H9 (cell line): Measurements from ENCODE around the gene CABP4. TPM values are rescaled to one million over a fixed set of nuclear protein-coding genes. Genes with fewer than 3 reads are reported as not detected.

Experiments used
- DNase-seq: peaks from one replicate; pipeline ENCODE4 v3.0.0-alpha.2; 2017
- H2AFZ ChIP-seq: one replicate; pipeline ENCODE4 v1.6.1; 2013; ENCODE audit warnings: mild to moderate bottlenecking, low read length, control low read depth, moderate library complexity
- H2AK5ac ChIP-seq: 2 replicates; pipeline ENCODE4 v1.6.1; 2013; ENCODE audit warnings: low read length, control low read depth, mixed read lengths; ENCODE audit not compliant: insufficient read length
- H2BK120ac ChIP-seq: one replicate; pipeline ENCODE4 v1.6.1; 2013; ENCODE audit warnings: low read depth, mild to moderate bottlenecking, low read length, control low read depth, inconsistent platforms; ENCODE audit not compliant: poor library complexity, severe bottlenecking
- H2BK12ac ChIP-seq: 2 replicates; pipeline ENCODE4 v1.6.1; 2013; ENCODE audit warnings: low read length, control low read depth, mixed read lengths, low read depth; ENCODE audit not compliant: insufficient read length
- H2BK15ac ChIP-seq: 2 replicates; pipeline ENCODE4 v1.6.1; 2013; ENCODE audit warnings: low read depth, low read length, control low read depth
- H2BK20ac ChIP-seq: one replicate; pipeline ENCODE4 v1.6.1; 2013; ENCODE audit warnings: low read depth, mild to moderate bottlenecking, low read length, control low read depth, inconsistent platforms; ENCODE audit not compliant: poor library complexity, severe bottlenecking
- H2BK5ac ChIP-seq: 2 replicates; pipeline ENCODE4 v1.6.1; 2013; ENCODE audit warnings: low read length, control low read depth, mixed read lengths; ENCODE audit not compliant: insufficient read length
- H3K14ac ChIP-seq: 2 replicates; pipeline ENCODE4 v1.6.1; 2013; ENCODE audit warnings: low read length, control low read depth; ENCODE audit not compliant: insufficient read depth
- H3K18ac ChIP-seq: 2 replicates; pipeline ENCODE4 v1.6.1; 2013; ENCODE audit warnings: low read depth, mild to moderate bottlenecking, mixed read lengths, low read length, control low read depth; ENCODE audit not compliant: insufficient read length
- H3K23ac ChIP-seq: 2 replicates; pipeline ENCODE4 v1.6.1; 2013; ENCODE audit warnings: low read length, control low read depth, mixed read lengths, low read depth; ENCODE audit not compliant: insufficient read length
- H3K23me2 ChIP-seq: 2 replicates; pipeline ENCODE4 v1.6.1; 2013; ENCODE audit warnings: low read depth, mild to moderate bottlenecking, mixed read lengths, low read length, control low read depth; ENCODE audit not compliant: insufficient read length, poor library complexity, severe bottlenecking
- H3K27ac ChIP-seq: 2 replicates; pipeline ENCODE4 v1.5.1; 2013; ENCODE audit warnings: low read length, control low read depth, mixed read lengths, low read depth; ENCODE audit not compliant: insufficient read length
- H3K27me3 ChIP-seq: 2 replicates; pipeline ENCODE4 v1.6.1; 2013; ENCODE audit warnings: low read length, control low read depth, inconsistent platforms; ENCODE audit not compliant: insufficient read depth
- H3K4ac ChIP-seq: 2 replicates; pipeline ENCODE4 v1.6.1; 2013; ENCODE audit warnings: low read depth, mild to moderate bottlenecking, control low read depth, inconsistent platforms, low read length, moderate library complexity
- H3K4me1 ChIP-seq: 2 replicates; pipeline ENCODE4 v1.6.1; 2013; ENCODE audit warnings: low read length, control low read depth, inconsistent platforms; ENCODE audit not compliant: insufficient read depth
- H3K4me2 ChIP-seq: 2 replicates; pipeline ENCODE4 v1.6.1; 2013; ENCODE audit warnings: low read length, control low read depth, mixed read lengths; ENCODE audit not compliant: insufficient read length, insufficient read depth
- H3K56ac ChIP-seq: 2 replicates; pipeline ENCODE4 v1.6.1; 2013; ENCODE audit warnings: low read depth, mild to moderate bottlenecking, mixed read lengths, low read length, control low read depth; ENCODE audit not compliant: insufficient read length
- H3K79me1 ChIP-seq: 2 replicates; pipeline ENCODE4 v1.6.1; 2013; ENCODE audit warnings: low read depth, mild to moderate bottlenecking, moderate library complexity, low read length, control low read depth, inconsistent platforms; ENCODE audit not compliant: insufficient read depth, poor library complexity, severe bottlenecking
- H3K79me2 ChIP-seq: 2 replicates; pipeline ENCODE4 v1.6.1; 2013; ENCODE audit warnings: low read length, control low read depth, inconsistent platforms; ENCODE audit not compliant: insufficient read depth
- H3K9ac ChIP-seq: 2 replicates; pipeline ENCODE4 v1.6.1; 2013; ENCODE audit warnings: low read length, control low read depth, mixed read lengths; ENCODE audit not compliant: insufficient read length; ENCODE audit errors: extremely low read depth
- H3K9me3 ChIP-seq: one replicate; pipeline ENCODE4 v1.6.1; 2013; ENCODE audit warnings: low read depth, low read length, inconsistent platforms; ENCODE audit not compliant: control insufficient read depth
- H3T11ph ChIP-seq: one replicate; pipeline ENCODE4 v1.6.1; 2013; ENCODE audit warnings: mild to moderate bottlenecking, low read length, control low read depth, inconsistent platforms
- H4K20me1 ChIP-seq: one replicate; pipeline ENCODE4 v1.6.1; 2013; ENCODE audit not compliant: control insufficient read depth, insufficient read length, insufficient read depth
- H4K5ac ChIP-seq: 2 replicates; pipeline ENCODE4 v1.6.1; 2013; ENCODE audit warnings: low read depth, mild to moderate bottlenecking, mixed read lengths, low read length, control low read depth; ENCODE audit not compliant: insufficient read length
- H4K8ac ChIP-seq: replicated peaks from 2 replicates; pipeline ENCODE4 v1.6.1; 2013; ENCODE audit warnings: low read length, control low read depth, mixed read lengths, low read depth; ENCODE audit not compliant: insufficient read length
- H4K91ac ChIP-seq: 2 replicates; pipeline ENCODE4 v1.6.1; 2013; ENCODE audit warnings: low read depth, mild to moderate bottlenecking, moderate library complexity, mixed read lengths, low read length, control low read depth; ENCODE audit not compliant: insufficient read length
- H3K27ac Mint-ChIP-seq, 3 experiments: 2 replicates in 2 of 3; 3 replicates in 1 of 3; pipeline ENCODE4 v1.8.0; 2020 to 2021; ENCODE audit warnings: mixed read lengths in 3 of 3, mild to moderate bottlenecking in 1 of 3, moderate library complexity in 1 of 3
- H3K27me3 Mint-ChIP-seq: 2 replicates; pipeline ENCODE4 v1.8.0; 2021; ENCODE audit warnings: low read depth, mild to moderate bottlenecking, moderate library complexity, mixed read lengths
- H3K36me3 Mint-ChIP-seq, 3 experiments: 2 replicates in 2 of 3; 3 replicates in 1 of 3; pipeline ENCODE4 v1.8.0; 2020 to 2021; ENCODE audit warnings: low read depth in 3 of 3, mixed read lengths in 3 of 3; ENCODE audit not compliant: insufficient read depth in 1 of 3
- H3K4me1 Mint-ChIP-seq, 2 experiments: 2 replicates each; pipeline ENCODE4 v1.8.0; 2020; ENCODE audit warnings: mixed read lengths in 2 of 2
- H3K4me3 Mint-ChIP-seq, 2 experiments: 2 replicates in 1 of 2; 3 replicates in 1 of 2; pipeline ENCODE4 v1.8.0; 2020 to 2021; ENCODE audit warnings: mild to moderate bottlenecking in 2 of 2, mixed read lengths in 2 of 2, moderate library complexity in 1 of 2
- H3K9me3 Mint-ChIP-seq, 2 experiments: 2 replicates in 1 of 2; 3 replicates in 1 of 2; pipeline ENCODE4 v1.8.0; 2020; ENCODE audit warnings: mild to moderate bottlenecking in 2 of 2, mixed read lengths in 2 of 2, moderate library complexity in 1 of 2
- WGBS: extraction: QIAGEN DNeasy Blood & Tissue Kit; methylation state at CpG from one replicate; pipeline ENCODE4 v1.1.7; 2013; ENCODE audit warnings: missing lambda C conversion rate, low lambda C conversion rate, mixed read lengths; ENCODE audit not compliant: insufficient read length; ENCODE audit errors: extremely low coverage; 5-methylcytosine and 5-hydroxymethylcytosine counted together
- total RNA-seq: library from RNA; stranded (reverse); gene quantifications from 2 replicates; pipeline ENCODE4 v1.2.1, GENCODE V29; 2021
- TF ChIP-seq, protein P1 (sequence below): fragments of 200-600 bp; sonication (generic); conservative IDR thresholded peaks from 3 replicates; pipeline ENCODE4 v1.8.0; 2021; ENCODE audit warnings: antibody characterized with exemption, mild to moderate bottlenecking

Gene CABP4
- total RNA-seq, 1 experiment from 2014 or later = not detected

DNA sequence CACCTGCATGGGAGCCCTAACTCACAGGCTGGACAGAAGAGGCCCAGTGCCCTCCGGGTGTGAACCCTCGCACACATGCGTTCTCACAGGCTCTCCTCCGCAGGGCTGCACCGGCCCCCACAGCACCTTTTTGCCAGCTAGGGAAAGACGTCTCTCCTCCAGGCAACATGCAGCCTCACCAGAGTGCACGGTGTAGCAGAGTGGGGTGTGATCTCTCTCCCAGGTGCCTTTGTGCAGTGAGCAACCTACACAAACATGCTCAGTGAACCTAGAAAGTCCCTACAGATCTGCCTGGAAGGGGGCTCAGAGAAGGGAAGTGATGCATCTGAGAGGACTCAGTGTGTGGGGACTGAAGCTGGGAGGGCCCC, 43.4 kb upstream of the CABP4 start:
- H3K9ac ChIP-seq = no peak overlapping the region
- H3K27ac ChIP-seq = no peak overlapping the region
- no peaks in the 10 kb centered on the region for H3K27me3 ChIP-seq
- no peak overlapping the region for H4K8ac ChIP-seq
- no peaks in the 10 kb centered on the region for H4K20me1 ChIP-seq
- H3K9me3 ChIP-seq = no peaks in the 10 kb centered on the region
- Mint-ChIP-seq H3K27ac (no peak overlapping the region), H3K4me3 (no peak overlapping the region), H3K36me3 (no peaks in the 10 kb centered on the region), H3K4me1 (peaks cover 23 to 38% of the 10 kb centered on the region in 2 experiments), H3K27me3 (peaks cover 50% of the 10 kb centered on the region), H3K9me3 (no peaks in the 10 kb centered on the region; a peak in 1 of 5 replicates)
- no peak overlapping the region for H3K4me2 ChIP-seq
- no peak overlapping the region for H4K5ac ChIP-seq
- no peak overlapping the region for H2BK120ac ChIP-seq
- H3K18ac ChIP-seq = no peak overlapping the region
- TF ChIP-seq, protein P1, sequence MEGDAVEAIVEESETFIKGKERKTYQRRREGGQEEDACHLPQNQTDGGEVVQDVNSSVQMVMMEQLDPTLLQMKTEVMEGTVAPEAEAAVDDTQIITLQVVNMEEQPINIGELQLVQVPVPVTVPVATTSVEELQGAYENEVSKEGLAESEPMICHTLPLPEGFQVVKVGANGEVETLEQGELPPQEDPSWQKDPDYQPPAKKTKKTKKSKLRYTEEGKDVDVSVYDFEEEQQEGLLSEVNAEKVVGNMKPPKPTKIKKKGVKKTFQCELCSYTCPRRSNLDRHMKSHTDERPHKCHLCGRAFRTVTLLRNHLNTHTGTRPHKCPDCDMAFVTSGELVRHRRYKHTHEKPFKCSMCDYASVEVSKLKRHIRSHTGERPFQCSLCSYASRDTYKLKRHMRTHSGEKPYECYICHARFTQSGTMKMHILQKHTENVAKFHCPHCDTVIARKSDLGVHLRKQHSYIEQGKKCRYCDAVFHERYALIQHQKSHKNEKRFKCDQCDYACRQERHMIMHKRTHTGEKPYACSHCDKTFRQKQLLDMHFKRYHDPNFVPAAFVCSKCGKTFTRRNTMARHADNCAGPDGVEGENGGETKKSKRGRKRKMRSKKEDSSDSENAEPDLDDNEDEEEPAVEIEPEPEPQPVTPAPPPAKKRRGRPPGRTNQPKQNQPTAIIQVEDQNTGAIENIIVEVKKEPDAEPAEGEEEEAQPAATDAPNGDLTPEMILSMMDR = no peak
- H3K4me1 ChIP-seq = no peaks in the 10 kb centered on the region
- no peak for DNase-seq
- no peak overlapping the region for H3T11ph ChIP-seq
- no peak overlapping the region for H2BK15ac ChIP-seq
- H3K79me1 ChIP-seq = no peaks in the 10 kb centered on the region
- H3K79me2 ChIP-seq = no peaks in the 10 kb centered on the region
- no peak overlapping the region for H2BK5ac ChIP-seq
- no peak overlapping the region for H2BK12ac ChIP-seq
- no peak overlapping the region for H2AFZ ChIP-seq
- no CpG with 5 or more reads among the region's 7 CpGs for WGBS
- no peak overlapping the region for H2BK20ac ChIP-seq
- no peak overlapping the region for H3K56ac ChIP-seq
- H3K4ac ChIP-seq = no peak overlapping the region
- no peaks in the 10 kb centered on the region for H3K23me2 ChIP-seq
- H3K23ac ChIP-seq = no peak overlapping the region
- no peak overlapping the region for H3K14ac ChIP-seq
- no peak overlapping the region for H4K91ac ChIP-seq
- H2AK5ac ChIP-seq = no peak overlapping the region
